DMS53 treated with DMSO at 0.1 percent for 48 hours (cell line): ENCODE measurements around the gene PRAF2.

Experiments
- DNase-seq: peaks from one replicate; lab custom pipeline; 2025; ENCODE audit not compliant: unreplicated experiment; lab: John Stamatoyannopoulos, UW

Gene PRAF2

DNA sequence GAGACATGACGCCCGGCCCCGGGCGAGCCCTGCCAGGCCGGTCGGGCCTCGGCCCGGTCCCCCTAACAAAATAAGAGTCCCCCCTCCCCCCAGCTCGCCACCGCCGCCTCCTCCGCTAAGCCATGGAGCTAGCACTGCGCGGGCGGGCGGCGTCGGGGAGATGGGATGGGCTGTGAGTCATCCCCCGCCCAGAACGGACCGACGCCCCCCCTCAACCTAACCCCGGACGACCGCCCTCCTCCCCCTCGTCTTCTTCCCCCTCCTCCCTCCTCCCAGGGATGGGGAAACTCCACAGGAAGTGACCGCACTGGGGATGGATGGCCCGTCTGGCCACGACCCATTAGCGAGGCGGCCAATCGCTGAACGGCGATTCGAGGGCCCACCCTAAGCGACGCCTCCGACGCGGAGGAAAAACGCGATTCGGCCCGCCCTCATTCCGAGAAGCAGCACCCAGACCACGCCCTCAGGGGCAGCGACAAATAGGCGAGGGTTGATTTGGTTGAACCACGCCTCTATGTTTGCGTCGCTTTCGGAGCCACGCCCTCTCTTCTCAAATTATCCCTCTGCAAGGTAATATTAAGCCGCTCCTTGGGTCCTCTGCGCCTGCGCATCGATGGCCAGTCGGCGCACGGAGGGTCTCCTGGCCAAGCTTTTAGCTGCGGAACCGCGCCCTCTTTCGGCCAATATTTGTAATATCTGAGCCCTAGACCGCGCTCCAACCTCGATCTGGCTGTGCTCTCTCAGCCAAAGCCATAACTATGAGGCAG is 30.4 kb downstream of the PRAF2 start, which contains the start of gene TFE3:
TSS of gene TFE3 (minus strand) at position 138 of the 767 bp plus-strand sequence. CDS start at position 7, 131 bp downstream.
- DNase-seq: peak; percentile 94

DNA sequence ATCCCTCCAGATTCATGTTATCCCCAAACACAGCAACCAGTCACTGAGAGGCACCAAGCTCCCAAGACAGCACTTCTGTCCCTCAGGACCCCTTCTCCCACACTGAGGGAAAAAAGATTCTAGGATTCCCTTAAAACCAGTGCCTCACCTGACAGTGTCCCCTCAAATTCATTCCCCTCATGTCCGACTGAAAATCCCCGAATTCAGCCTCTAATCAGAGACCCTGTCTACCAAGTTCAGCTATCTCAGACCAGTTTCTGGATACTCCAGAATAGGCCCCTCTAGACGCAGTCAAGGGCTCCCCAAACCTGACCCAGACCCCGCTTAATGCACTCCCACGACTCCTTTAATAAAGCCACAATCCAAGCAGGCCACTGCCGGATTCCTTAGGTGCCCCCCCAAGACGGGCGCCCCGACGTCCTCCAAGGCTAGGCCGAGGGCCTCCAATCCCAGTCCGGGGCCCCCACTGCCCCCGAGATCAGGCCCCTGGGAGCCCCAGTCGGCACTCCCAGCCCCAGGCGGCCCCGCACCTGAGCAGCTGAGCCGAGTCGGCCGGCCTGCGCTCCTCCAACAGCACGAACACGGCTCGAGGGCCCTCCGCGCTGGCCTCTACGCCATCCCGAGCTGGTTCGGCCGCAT is 31.1 kb downstream of the PRAF2 start:
- no peak for DNase-seq

DNA sequence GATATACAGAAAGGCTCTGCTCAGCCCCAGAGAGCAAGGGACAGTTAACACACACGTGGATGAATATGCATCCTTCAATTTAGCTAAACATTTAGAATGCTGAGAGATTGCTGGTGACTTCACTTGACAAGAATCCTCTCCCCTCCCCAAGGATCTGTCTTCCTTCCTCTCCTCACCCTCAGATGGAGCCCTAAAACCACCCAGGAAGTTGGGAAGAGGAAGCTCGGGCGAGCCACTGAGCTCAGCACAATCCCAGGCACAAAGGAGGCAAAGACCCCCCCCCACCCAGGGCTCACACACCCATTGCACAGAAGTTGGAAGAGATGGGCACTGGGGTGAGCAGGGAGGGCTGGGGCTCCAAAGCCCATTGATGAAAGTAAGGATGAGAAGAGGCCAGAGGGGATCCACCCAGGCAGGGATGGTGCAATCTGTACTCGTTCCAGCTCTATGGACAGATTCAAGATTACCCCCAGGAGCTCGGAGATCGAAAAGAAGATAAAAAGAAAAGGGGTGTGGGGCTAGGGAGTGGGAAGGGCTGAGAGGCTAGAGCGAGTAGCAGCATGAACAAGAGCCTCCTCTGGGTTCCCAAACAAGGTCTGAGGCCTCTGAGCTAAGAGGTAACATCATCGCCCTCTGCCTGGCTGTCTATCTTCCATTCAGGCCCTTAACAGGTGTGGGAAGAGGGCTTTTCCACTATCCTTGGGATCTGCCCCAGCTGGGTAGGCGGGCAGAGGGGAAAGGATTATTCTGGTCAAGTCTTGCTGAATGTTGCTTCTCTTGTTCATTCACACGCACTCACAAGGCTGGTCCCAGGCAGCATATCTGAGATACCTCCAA is 31.8 kb downstream of the PRAF2 start:
- DNase-seq: no peak

DNA sequence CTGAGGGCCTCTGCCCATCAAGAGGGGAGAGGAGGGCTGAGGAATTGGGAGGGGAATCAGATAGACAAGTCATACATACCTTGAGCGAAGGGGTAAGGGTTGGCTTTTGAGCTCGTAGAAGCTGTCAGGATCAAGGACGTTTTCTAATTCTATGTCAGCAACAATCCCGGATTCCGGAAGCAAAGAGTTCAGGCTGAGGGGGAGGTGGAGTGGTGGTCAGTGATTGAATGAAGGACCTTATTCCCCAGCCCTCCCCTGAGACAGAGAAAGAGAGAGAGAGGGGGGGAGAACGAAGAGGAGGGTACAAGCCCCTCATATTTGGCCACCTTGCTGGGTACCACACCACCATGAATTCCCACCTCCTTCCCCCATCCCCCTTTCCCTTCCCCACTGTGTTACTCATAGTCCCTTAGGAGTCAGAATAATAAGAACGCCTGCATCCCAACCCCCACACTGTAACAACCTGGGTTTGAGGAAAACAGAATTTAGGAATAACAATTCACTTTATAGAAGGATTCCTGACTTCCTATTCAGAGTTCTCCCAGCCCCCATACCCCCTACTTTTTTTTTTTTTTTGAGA is 33.3 kb downstream of the PRAF2 start:
- DNase-seq: no peak

DNA sequence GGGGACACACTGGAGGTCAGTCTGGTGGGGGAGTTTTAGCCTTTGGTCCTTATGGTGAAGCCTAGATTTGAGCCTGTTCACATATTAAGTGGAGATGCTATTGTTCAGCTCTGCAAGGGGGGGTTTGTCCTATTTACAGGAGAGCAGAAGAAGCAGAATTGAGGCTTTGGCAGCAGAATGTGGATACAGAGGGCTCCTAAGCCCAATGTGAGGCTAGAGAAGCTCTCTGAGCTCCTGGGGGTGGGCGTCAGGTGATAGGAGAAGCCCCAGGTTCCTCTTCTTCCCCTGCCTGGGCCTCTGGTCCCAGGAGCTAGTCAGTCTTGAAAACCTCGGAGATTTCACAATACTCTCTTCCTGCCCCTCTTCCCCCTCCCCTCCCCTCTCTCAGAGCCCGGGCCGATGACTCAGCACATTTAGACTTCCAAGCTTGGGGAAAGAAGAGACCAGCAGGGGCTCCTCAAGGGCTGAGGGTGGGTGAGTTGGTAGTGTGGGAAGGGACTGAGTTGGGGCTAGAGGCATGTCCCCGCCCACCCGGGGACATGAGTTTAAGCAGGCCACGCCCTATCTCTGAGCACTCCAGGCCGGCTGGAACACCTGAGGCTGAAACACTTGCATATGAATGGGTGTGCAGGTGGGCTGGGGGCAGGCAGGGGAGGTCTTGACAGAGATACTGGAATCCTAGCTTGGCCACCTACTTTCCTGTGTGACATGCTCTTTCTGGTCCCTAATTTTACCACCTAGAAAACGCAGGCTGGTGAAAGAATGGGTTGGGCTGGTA is 34.0 kb downstream of the PRAF2 start:
- DNase-seq: peak; percentile 28

DNA sequence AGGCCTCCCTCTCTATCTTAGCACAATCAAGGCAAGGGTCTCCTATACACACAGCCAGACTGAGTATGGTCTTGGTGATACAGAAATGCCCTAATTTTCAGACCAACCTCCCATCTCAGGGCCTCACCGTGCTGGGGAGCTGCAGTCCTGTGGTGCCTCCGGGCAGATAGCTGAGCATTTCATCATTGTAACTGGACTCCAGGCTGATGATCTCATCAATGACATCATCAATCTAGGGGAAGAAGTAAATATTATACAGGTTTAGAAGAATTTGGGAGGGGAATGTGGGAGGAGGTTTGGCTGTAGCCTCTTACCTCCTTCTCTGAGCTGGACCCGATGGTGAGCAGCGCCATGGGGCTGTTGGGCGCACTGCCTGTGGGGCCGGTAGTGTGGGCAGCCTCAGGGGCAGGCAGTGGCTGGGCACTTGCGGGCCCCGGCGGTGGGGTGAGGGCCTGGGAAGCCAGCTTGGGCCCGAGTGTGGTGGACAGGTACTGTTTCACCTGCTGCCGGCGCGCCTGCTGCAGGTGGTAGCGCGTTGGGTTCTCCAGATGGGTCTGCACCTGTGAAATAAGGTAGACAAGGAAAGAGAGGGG is 35.8 kb downstream of the PRAF2 start:
- no peak for DNase-seq

DNA sequence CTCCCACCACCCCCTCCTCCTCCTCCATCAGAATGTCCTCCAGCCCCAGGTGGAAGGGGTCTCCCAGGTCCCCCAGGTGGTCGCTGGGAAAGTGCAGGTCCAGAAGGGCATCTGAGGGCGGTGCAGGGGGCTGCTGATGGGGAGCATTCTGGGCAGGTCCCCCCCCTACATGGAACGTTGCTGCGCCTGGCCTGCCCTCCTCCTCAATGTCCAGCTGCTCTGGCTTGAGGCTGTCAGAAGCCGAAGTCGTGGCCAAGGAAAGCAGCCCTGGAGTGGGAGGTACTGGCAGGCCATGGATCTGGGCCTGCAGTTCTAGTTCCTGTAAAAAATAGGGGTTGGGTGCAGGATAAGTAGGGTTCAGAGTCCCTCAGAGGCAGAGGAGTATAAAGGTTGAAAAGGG is 43.5 kb downstream of the PRAF2 start:
- no peak for DNase-seq

DNA sequence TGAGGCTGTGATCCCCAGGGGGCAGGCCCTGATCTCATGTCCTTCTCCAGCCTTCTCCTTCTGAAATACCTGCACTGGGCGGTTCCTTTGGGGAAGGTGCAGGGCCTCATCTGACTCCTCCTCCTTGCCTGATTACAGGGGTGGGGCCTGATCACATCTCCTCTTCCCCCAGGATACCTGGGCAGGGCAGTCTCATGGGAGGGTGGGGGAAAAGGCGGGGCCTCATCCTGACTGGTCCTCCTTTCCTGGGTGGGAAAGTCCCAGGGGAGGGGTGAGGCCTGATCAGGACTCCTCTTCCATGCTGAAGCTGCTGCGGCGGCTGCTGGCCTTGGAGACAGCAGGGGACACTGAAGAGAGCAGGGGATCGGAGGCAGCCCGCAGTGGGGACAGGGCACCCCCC is 43.9 kb downstream of the PRAF2 start:
- DNase-seq: no peak
